Head of caudate nucleus (tissue), 42 donors: ENCODE results near the gene NLRP8.
A peak's percentile ranks its signal among the peaks of the same experiment; 100 is the strongest.
"Not testable (repeated sequence)": the region's sequence is repeated elsewhere in the genome, so short reads cannot be mapped to it uniquely, and the experiment has no call there.

Source experiments
- DNase-seq, 42 donors: peaks; one replicate each; pipeline versions ENCODE4 v3.0.0 to v3.0.0-alpha.2; 2020 to 2021; ENCODE audit warnings: mixed read lengths in 7 of 42
- intact Hi-C: fragments of 100-400 bp; cut with DNase I; formaldehyde crosslinking; loops from one replicate; pipeline ENCODE4 v1.15.0; 2022

NLRP8 gene

GRCh38 chr19:55947532-55947931, at the start of gene NLRP8:
NLRP8 (plus strand) TSS chr19:55947832.
- intact Hi-C loops: no loop called here
- no peak for DNase-seq

- intact Hi-C loops: no loop called here
- no peak for DNase-seq
Observed at GRCh38 chr19:55898911-55899310, 48.7 kb upstream of the NLRP8 start.

- intact Hi-C loops: no loop called here
- peak in 1 of 42 donors; percentile 23 for DNase-seq
Observed at GRCh38 chr19:55901369-55902079, 46.1 kb upstream of the NLRP8 start.

GRCh38 chr19:55902080-55902751, 45.4 kb upstream of the NLRP8 start:
- peak in 1 of 42 donors; percentile 27 for DNase-seq
- intact Hi-C loops: no loop called here

DNA sequence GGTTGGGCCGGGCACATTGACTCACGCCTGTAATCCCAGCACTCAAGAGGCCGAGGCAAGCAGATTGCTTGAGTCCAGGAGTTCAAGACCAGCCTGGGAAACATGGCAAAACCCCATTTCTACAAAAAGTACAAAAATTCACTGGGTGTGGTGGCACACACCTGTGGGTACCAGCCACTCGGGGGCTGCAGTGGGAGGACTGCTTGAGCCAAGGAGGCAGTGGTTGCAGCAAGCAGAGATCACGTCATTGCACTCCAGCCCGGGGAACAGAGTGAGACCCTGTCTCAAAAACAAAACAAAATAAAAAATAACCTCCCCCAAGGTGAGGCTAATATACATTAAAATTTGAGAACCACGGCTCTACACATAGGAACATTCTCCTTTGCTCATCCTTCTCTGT, 40.3 kb upstream of the NLRP8 start:
- intact Hi-C loops: no loop called here
- DNase-seq: no peak

DNA sequence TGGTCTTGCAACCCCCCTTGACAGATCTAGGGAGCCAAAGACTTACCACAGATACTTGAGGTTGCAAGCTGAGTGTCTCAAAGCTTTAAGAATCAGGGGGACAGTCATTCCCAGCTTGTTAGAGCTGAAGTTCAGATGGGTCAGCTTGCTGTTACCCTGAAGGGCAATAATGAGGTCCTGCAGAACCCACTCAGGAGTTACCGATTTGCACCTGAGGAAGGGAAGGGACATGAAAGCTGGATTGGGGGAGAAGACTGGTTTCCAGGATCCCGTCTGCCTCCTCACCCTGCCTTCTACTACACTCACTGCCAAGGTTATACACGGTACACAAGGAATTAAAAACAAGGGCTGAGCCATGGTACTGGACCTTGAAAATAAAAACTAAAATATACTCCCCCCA, 39.9 kb upstream of the NLRP8 start:
- intact Hi-C loops: no loop called here
- DNase-seq: no peak

DNA sequence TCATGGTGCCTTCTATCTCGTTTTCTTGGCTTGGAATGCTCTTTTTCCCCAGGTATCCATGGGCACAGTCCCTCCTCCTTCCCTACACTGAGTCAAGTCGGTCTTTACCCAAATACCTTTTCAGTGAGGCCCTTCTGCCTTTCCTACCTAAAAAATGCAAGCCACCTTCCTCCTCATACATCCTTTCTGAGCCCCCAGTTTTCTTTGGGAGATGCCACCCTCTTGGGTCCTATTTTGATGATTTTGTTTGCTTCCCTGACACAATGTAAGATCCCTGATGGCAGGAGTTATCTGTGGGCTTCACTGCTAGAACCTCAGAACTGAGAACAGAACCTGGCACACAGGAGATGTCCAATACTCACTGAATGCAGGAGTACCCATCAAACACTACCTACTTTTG, 37.8 kb upstream of the NLRP8 start:
- intact Hi-C loops: no loop called here
- no peak for DNase-seq

DNA sequence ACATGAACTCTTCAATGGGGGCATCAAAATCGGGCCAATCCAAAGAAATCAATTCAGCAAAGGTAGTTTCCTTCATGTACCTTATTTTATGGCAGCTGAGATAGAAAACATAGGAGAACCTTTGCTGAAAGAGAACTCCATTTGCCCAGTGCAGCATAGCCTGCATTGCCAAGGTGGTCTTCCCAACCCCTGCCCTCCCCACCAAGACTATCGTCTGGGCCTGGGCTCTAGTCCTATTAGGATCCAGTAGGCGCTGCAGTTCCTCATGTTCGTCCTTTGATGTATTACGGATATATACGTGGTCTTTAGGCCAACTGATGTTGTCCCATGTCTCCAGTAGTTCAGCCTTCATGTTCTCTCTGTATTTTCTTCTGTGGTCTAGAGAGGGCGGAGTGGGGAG, 34.7 kb upstream of the NLRP8 start:
- no peak for DNase-seq
- intact Hi-C loops: no loop called here

DNA sequence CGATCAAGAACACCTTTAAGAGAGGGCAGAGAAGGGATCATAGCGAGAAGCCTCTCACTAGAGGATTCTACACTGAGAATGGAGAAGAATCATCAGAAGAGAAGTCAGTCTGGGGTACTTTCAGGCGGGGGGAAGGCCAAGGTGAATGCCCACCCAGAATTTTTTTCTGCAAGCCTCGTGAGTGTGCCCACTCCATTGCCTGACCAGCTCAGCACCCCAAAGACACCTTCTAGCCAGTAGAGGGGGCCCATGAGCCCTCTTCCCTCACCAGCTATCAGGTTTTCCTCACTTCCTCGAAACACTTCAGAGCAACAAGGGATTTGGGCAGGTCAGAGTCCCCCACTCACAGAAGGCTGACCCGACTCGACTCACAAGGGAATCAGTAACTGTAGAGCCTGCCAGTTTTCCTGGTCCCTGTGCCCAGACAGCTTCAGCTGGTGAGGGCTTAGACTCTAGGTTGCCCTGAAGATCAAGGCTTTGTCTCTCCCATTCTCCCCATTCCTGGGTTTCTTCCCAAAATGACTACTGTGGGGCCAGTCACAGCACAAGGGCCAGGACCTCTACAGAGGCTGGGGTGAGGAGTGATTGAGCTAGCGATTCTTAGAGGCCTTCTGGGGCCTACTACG, 33.9 kb upstream of the NLRP8 start:
- peak in 6 of 42 donors; percentile 1 to 50 (median 9) for DNase-seq
- intact Hi-C loops: no loop called here

- intact Hi-C loops: no loop called here
- no peak for DNase-seq
Observed at GRCh38 chr19:55923556-55923955, 24.1 kb upstream of the NLRP8 start.

DNA sequence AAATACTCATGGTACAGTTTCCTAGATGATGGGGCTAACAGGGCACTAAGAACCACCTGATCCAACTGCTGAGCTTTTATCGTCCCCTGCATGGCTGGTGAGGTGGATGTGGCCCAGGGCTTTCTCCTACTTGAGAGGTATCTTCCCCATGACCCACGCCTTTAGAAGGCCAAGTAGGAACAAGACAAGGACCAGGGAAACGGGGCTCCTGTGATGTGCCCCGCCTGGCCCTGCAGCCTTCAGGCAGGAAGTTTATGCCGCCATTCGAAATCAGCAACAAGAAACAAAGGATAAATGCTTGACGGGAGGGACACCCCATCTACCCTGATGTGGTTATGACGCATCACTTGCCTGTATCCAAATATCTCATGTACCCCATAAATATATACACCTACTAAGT, 19.6 kb upstream of the NLRP8 start:
- intact Hi-C loops: no loop called here
- no peak for DNase-seq

GRCh38 chr19:55929258-55929657, 18.4 kb upstream of the NLRP8 start:
- DNase-seq, intact Hi-C loops: not testable (repeated sequence)

DNA sequence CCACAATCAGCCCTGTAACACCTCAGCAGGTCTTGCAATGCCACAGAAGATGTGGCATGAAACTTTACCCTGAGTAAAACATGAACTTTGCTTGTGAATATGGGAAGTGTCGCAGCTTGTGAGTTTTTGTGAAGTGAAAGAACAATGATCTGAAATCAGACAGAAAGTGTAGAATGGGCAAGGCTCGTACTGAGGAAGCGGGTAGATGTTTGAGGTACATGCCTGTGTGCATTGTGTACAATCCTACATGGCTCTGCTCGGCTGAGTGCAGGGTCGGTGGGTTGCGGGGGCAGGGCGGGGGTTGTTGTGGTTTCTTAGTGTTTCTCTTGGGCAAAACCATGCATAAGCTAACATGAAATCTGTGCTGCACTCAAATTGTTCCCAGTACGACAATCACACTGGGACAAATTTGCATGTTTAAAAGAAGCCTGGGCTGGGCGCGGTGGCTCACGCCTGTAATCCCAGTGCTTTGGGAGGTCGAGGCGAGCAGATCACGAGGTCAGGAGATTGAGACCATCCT, 16.6 kb upstream of the NLRP8 start:
- no peak for DNase-seq
- intact Hi-C loops: no loop called here

- DNase-seq: no peak
- intact Hi-C loops: no loop called here
Observed at GRCh38 chr19:55931936-55932386, 15.7 kb upstream of the NLRP8 start, which contains the start of gene NLRP13. NLRP13 (minus strand) TSS chr19:55932336; CDS start chr19:55932311, 25 bp downstream.

DNA sequence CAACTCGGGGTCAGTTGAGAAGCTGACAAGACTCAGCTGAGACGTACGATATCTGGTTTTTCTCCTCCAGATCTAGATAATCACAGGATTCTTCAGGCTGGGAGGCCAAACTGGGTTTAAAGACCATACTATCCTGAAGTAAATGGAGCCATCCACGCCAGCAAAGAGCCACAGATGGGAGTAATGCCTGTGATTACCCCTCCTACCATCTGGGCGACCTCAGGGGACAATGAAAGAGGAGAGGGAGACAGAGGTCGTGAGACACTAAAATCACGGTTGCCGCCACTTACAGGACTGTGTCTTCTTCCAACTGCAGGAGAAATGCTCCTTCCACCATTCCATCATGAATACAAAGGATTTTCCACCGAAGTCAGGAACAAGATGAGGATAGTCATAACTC, 12.4 kb upstream of the NLRP8 start:
- no peak for DNase-seq
- intact Hi-C loops: no loop called here

DNA sequence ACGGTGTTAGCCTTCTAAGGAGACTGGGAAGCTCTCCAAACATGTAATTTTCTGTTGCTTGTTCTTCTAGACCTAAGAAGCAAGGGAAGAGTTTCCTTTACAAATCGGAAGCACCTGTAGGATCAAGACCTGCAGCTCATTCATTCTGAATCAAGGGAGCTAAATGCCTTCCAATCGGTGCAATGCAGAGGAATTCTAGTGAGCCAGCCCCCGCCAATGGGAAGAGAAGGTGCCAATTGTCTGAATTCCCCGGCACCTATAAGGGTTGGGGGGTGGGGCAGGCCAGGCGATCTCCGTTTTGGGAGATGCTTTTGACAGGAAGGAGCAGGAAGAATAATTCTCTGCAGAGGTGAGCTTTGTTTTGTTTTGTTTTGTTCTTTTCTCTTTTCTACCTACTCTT, 8.4 kb upstream of the NLRP8 start:
- no peak for DNase-seq
- intact Hi-C loops: no loop called here

- DNase-seq: no peak
- intact Hi-C loops: no loop called here
Observed at GRCh38 chr19:55940306-55940705, 7.3 kb upstream of the NLRP8 start.

GRCh38 chr19:55950566-55950965, 2.9 kb downstream of the NLRP8 start:
- intact Hi-C loops, DNase-seq: not testable (repeated sequence)

- no peak for DNase-seq
- intact Hi-C loops: no loop called here
Observed at GRCh38 chr19:55956431-55956830, 8.8 kb downstream of the NLRP8 start.

GRCh38 chr19:55958356-55958755, 10.7 kb downstream of the NLRP8 start:
- intact Hi-C loops: no loop called here
- DNase-seq: no peak
